Hematopoietic multipotent progenitor cell treated with erythropoietin and hydrocortisone succinate and interleukin-3 and kit ligand, for 15 days (in vitro differentiated cells): Measurements from ENCODE around the gene LCE1D.

Experiments
- DNase-seq: peaks from one replicate; pipeline ENCODE4 v3.0.0-alpha.2; 2015; ENCODE audit warnings: low spot score

The LCE1D gene

DNA sequence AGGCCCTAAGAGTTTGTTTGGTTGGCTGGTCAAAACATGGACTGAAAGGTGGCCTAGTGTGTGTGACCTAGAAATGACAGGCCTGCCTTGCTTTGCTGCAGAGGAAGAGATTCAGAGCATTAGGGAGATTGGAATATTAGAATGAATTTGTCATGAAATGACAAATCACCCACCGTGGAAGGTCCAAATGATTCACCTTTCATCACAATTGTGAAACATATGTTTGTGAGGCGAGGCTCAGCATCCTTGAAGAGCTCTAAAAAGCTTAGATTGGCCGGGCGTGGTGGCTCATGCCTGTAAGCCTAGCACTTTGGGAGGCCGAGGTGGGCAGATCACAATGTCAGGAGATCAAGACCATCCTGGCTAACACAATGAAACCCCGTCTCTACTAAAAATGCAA lies 20.8 kb downstream of the LCE1D start:
- DNase-seq: no peak

DNA sequence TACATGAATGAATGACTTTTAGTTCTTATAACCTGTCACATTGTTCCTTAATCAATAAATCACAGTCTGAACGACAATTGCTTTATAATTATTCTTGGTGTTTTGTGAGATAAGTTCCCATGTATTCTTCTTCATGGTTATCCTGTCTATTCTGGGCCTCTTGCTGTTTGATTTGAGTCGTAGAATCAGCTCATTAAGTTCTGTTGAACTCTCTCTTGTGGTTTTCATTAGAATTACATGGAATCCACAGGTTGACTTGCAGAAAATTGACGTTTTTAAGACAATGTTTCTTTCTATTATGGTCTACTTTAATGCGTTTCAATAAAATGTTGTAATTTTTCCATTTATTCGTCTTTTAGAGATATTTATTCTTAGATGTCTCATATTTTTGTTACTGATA lies 26.8 kb downstream of the LCE1D start:
- DNase-seq: no peak

DNA sequence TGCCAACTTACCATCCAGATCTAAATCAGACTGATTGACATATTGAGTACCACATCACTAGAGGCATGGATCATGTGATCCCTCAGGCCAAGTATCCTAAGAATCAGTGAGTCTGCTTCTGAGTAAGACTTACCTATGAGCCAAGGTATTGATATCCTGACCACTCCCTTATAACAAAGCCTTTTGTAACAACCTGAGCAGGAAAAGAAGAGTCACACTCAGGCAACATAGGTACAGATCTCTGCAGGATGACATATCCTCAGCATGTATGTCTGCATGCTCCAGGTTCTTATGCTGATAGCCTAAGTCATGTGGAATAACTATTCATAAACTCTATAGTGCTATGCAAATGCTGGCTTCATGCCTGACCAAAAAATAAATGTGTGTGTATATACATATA lies 28.4 kb downstream of the LCE1D start:
- DNase-seq: no peak

DNA sequence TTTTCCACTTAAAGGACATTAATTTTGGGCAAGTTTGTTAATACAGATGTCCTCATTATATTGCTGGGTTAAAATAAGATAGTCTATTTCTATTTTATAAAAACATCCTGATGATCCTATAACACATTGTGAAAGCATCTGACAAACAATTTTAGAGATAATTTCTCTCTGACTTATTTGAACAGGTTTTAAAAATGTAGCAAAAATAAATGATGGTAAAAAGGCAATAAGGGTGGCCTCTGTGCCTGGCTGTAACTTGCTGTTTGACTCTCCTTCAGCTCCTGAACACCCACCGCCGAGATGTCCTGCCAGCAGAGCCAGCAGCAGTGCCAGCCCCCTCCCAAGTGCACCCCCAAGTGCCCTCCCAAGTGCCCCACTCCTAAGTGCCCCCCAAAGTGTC lies 30.7 kb downstream of the LCE1D start, which contains the start of gene LCE1A:
Gene LCE1A (plus strand): TSS at position 301 of the 400 bp plus-strand sequence. CDS start 0 bp downstream, at position 301.
- no peak for DNase-seq

DNA sequence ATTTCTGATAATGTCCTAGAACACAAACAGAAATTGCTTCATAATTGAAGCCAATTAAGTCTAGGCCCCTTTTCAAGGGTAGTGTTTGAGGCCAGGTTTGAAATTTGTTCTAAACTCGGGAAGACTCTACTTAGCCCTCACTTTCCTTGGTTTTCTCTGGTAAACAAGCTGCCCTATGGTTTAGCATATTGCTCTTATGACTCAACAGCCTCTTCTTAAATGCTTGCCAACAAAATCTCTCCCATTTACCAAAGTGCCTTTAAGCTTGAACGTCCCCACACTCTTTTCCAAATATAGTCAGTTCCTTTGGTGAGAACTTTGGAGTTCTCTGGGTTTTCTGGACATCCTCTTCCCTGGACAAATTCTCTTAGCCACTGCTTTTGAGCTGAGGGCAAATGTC lies 40.3 kb downstream of the LCE1D start:
- no peak for DNase-seq

DNA sequence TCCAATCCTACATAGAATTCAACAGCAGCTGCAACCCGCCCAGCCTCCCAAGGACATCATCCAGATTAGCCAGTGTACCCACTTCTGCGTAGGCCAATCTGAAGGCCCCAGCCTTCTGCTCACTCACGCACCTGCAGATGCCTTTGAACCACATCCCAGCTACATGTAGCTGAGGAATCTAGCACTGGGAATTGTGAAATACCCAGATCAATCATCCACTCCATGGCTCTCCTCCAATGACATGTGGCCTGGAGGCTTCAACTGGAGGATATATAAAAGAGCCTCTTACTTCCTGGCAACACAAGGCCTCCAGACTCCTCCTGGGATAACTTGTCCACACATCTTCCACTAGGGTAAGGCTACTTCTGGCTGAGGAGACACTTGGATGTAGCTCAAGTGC lies 46.0 kb downstream of the LCE1D start, which contains the start of gene LCE6A:
Gene LCE6A (plus strand): TSS at position 301 of the 400 bp plus-strand sequence. CDS start 665 bp downstream, outside the sequence.
- DNase-seq: no peak
